Retinal pigment epithelial cell (primary cell): ENCODE results near the gene MDM4.
A peak's percentile ranks its signal among the peaks of the same experiment; 100 is the strongest.
"Not testable (repeated sequence)": the region's sequence is repeated elsewhere in the genome, so short reads cannot be mapped to it uniquely, and the experiment has no call there.

Experiments
- DNase-seq: peaks from one replicate; pipeline ENCODE4 v3.0.0-alpha.2; 2010; ENCODE audit warnings: low read depth
- H3K4me3 ChIP-seq: 2 replicates; pipeline ENCODE4 v1.5.1; 2011; ENCODE audit warnings: mild to moderate bottlenecking, low read length, control low read depth, moderate library complexity
- TF ChIP-seq, protein P1 (sequence below): conservative IDR thresholded peaks from 2 replicates; pipeline ENCODE4 v1.5.1; 2011; ENCODE audit warnings: low read depth, low read length, control low read depth, inconsistent platforms

MDM4 gene

DNA sequence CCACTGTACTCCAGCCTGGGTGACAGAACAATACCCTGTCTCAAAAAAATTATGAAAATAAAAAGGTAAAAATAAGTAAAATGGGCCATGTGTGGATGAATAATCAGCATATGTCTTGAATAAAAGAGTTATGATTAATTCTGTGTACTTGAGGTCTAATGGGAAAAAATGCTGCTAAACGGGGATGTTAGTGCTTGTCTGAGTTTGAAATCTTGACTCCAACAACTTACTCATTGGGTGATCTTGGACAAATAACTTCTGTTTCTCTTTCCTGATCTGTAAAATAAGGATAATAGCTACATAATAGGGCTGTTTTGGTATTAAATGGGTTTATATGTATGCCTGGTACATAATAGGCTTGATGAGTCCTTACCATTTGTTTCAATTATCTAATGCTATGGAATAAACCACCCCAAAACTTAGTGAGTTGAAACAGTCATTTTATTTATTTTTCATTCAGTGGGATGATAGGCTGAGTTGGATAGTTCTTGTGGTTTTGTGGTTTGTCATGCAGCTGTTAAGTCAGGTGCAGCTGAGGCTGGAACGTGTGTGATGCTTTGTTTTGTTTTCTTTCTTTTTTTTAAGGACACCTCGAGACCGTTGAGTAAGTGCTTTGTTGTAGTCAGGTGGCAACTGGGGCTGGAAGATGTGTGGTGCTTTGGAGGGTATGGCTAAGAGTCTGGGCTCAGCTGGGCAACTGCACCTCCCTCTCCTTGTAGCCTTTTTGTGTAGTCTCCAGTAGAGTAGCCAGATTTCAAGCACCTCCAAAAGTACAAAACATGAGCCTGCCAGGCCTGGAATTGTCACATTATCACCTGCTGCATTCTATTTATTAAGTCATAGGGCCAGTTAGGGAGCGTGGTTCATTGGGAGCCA is 4.9 kb downstream of the MDM4 start:
- H3K4me3 ChIP-seq = no peak overlapping the region
- TF ChIP-seq, protein P1, sequence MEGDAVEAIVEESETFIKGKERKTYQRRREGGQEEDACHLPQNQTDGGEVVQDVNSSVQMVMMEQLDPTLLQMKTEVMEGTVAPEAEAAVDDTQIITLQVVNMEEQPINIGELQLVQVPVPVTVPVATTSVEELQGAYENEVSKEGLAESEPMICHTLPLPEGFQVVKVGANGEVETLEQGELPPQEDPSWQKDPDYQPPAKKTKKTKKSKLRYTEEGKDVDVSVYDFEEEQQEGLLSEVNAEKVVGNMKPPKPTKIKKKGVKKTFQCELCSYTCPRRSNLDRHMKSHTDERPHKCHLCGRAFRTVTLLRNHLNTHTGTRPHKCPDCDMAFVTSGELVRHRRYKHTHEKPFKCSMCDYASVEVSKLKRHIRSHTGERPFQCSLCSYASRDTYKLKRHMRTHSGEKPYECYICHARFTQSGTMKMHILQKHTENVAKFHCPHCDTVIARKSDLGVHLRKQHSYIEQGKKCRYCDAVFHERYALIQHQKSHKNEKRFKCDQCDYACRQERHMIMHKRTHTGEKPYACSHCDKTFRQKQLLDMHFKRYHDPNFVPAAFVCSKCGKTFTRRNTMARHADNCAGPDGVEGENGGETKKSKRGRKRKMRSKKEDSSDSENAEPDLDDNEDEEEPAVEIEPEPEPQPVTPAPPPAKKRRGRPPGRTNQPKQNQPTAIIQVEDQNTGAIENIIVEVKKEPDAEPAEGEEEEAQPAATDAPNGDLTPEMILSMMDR = no peak
- no peak for DNase-seq

DNA sequence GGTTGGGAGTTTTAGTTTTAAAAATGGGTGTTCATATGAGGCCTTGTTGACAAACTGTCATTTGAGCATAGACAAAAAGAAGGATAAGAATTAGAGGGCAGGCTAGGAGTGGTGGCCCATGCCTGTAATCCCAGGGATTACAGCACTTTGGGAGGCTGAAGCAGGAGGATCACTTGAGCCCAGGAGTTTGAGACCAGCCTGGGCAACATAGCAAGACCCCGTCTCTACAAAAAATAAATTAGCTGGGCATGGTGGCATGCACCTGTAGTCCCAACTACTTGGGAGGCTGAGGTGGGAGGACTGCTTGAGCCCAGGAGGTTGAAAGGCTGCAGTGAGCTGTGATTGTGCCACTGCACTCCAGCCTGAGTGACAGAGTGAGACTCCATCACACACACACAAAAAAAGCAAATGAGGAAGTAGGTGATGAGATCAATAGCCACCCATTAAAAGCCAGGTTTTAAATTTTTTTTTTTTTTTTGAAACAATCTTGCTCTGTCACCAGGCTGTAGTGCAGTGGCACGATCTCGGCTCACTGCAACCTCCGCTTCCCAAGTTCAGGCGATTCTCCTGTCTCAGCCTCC is 5.8 kb downstream of the MDM4 start:
- H3K4me3 ChIP-seq = not testable (repeated sequence)

DNA sequence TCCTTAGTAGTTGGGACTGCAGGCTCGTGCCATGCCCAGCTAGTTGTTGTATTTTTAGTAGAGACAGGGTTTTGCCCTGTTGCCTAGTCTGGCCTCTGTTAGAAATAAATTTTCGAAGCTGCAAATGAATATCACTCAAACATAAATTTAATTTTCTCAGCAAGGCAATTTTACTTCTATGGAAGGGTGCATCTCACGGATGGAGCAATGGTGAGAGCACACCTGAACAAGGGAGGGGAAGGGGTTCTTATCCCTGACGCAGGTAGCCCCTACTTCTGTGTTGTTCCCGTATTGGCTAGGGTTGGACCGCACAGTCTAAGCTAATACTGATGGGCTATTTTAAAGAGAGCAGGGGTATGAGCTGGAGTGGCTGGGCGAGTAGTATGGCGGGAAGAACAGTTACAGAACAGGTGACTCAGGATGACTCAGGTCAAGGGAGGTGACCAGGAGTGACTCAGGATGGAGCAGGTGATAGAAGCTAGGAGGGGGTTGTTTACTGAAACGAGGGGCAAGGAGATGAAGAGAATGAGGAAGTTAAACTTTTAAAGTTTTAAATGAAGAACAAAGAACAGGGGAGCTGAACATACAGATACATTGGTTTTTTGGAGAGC is 7.5 kb downstream of the MDM4 start:
- DNase-seq = no peak
- TF ChIP-seq, protein P1 = no peak
- no peak overlapping the region for H3K4me3 ChIP-seq

More for the DNA sequence above, 5.8 kb downstream of the MDM4 start:
- not testable (repeated sequence) for DNase-seq

DNA sequence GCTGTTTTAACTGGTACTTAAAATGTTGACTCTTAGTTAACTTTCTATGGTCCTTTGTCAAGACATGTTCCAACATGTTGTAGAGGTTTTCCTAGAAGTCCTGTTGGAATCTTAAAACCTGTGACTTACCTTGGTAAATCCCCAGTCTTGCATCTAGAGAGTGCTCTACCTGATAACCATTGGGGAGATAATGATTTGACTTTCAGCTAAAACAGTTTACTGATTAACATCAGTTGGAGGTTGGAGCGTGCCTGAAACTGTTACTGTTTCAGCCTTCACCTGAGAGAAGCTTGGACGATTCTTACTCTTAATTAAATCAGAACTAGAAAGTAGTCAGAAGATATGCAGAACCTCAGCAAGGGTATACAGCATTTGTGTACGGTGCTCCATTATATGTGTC is 8.8 kb downstream of the MDM4 start:
- no peak for DNase-seq
- H3K4me3 ChIP-seq = no peak overlapping the region
- TF ChIP-seq, protein P1 = no peak

DNA sequence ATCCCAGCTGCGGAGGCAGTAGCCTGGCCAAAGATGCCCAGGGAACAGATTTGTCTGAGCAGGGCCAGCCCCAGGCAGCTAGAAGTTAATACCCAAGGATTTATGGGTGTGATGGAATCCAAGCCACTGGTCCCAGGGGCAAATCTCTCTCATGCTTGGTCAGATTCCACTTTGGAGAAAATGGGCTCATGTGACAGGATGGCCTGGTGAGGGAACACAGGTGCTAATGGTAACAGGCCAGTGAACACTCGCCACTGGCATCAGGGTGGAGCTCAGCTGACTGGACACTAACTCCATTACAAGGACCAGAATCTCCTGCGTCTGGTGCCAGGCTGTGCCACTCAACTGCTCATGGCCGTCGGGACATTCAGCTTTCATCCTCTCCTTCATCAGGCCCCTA is 12.0 kb downstream of the MDM4 start:
- H3K4me3 ChIP-seq = no peak overlapping the region
- no peak for DNase-seq
- TF ChIP-seq, protein P1 = no peak

DNA sequence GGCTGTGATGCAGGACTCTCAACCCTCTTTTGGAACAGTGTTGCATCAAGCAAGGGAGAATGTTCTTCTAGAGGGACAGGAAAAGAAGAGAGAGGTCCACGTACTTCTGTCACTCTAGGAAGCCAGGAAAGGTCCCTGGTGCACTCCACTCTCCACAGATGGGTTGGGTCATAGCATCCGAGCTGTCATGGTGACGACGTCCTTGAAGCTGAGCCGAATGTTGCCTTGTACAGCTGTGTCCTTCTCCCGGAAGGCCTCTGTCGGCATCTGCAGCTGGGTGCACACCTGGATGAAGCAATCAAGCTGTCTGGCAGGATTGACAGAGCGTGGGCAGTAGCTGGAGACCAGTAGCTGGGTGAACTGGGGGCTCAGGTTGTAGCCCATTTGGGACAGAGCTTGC is 12.5 kb downstream of the MDM4 start:
- H3K4me3 ChIP-seq = no peak overlapping the region
- TF ChIP-seq, protein P1 = no peak
- no peak for DNase-seq

DNA sequence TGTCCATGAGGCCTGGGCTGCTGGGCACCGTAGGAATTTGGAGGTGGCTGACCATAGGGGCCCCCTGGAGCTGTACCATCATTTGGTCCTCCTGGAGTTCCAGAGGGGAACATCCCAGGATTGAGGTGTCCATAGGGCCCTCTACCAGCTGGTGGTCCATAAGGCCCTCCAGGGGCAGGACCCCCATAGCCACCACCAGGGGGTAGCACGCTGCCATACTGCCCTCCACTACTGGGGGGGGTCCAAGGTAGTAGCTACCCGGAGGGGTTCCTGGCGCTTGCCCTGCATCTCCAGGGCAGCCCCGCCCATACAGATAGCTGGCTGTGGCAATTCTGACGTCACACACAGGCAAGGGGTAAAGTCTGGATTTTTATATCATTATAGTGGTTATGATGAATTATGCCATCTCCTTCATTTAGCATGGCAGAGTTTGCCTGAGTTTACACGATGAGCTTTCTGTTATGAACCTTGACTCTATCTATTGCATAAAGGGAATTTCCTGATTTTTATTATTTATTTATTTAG is 13.2 kb downstream of the MDM4 start:
- TF ChIP-seq, protein P1 = peak; percentile 15
- DNase-seq = no peak
- no peak overlapping the region for H3K4me3 ChIP-seq
